Ovary (tissue), 3 donors: ENCODE measurements around the gene GLRA1.

Experiments used
- CTCF ChIP-seq, 3 donors: fragments of 450-650 bp in 2 of 3; fragments of 200-600 bp in 1 of 3; IDR thresholded peaks; one replicate each; pipeline versions ENCODE4 v1.5.1 to v1.8.0; 2016 to 2022; ENCODE audit warnings: antibody characterized with exemption in 3 of 3, mild to moderate bottlenecking in 1 of 3
- EP300 ChIP-seq: sonication (generic); formaldehyde crosslinking; IDR thresholded peaks from one replicate; pipeline ENCODE4 v1.6.1; 2017; ENCODE audit warnings: antibody characterized with exemption
- POLR2A ChIP-seq: fragments of 450-650 bp; IDR thresholded peaks from one replicate; pipeline ENCODE4 v1.6.1; 2017; ENCODE audit warnings: antibody characterized with exemption, mild to moderate bottlenecking, moderate library complexity
- donor health status: DM: no; HTN: no; CAD: no.

GRCh38 chr5:151799407-151799806 lies 125.2 kb downstream of the GLRA1 start:
- no peak for TF ChIP-seq POLR2A
- no peak for TF ChIP-seq CTCF (IDR thresholded peaks at IDR 0.05)
- TF ChIP-seq EP300: no peak
